Liver (tissue), 9 donors: ENCODE measurements around the gene GRM1. TPM values are rescaled to one million over a fixed set of nuclear protein-coding genes. Genes with fewer than 3 reads are reported as not detected.

Experiments used
- DNase-seq: peaks from one replicate; pipeline ENCODE4 v3.0.0-alpha.2; 2017; ENCODE audit warnings: low spot score
- H3K27ac ChIP-seq, 2 donors: one replicate each; pipeline ENCODE4 v1.7.0; 2013; ENCODE audit warnings: inconsistent platforms in 2 of 2, low read length in 2 of 2, control low read depth in 1 of 2, low read depth in 1 of 2, mild to moderate bottlenecking in 1 of 2
- H3K27me3 ChIP-seq, 4 donors: one replicate each; pipeline versions ENCODE4 v1.6.1 to v1.7.0; 2013; ENCODE audit warnings: low read length in 3 of 4, inconsistent platforms in 1 of 4, mild to moderate bottlenecking in 1 of 4, moderate library complexity in 1 of 4; ENCODE audit not compliant: control insufficient read depth in 4 of 4, insufficient read depth in 4 of 4
- H3K36me3 ChIP-seq, 4 donors: one replicate each; pipeline versions ENCODE4 v1.6.1 to v1.7.0; 2013; ENCODE audit warnings: low read length in 3 of 4, mild to moderate bottlenecking in 3 of 4, low read depth in 1 of 4, moderate library complexity in 1 of 4; ENCODE audit not compliant: control insufficient read depth in 4 of 4, insufficient read depth in 3 of 4
- H3K4me1 ChIP-seq, 4 donors: one replicate each; pipeline versions ENCODE4 v1.6.1 to v1.7.0; 2013; ENCODE audit warnings: low read length in 3 of 4, mild to moderate bottlenecking in 3 of 4, moderate library complexity in 1 of 4; ENCODE audit not compliant: control insufficient read depth in 4 of 4, insufficient read depth in 4 of 4
- H3K4me3 ChIP-seq, 3 donors: one replicate each; pipeline versions ENCODE4 v1.6.1 to v1.7.0; 2013; ENCODE audit warnings: low read length in 3 of 3, control low read depth in 1 of 3, low read depth in 1 of 3, mild to moderate bottlenecking in 1 of 3
- H3K9ac ChIP-seq, 2 donors: one replicate each; pipeline ENCODE4 v1.7.0; 2013; ENCODE audit warnings: low read length in 2 of 2, mild to moderate bottlenecking in 2 of 2, moderate library complexity in 2 of 2, control low read depth in 1 of 2, low read depth in 1 of 2
- H3K9me3 ChIP-seq, 4 donors: one replicate each; pipeline versions ENCODE4 v1.6.1 to v1.7.0; 2013; ENCODE audit warnings: low read length in 3 of 4; ENCODE audit not compliant: control insufficient read depth in 4 of 4
- ATF3 ChIP-seq: IDR thresholded peaks from 2 replicates; pipeline ENCODE4 v1.6.1; 2016; ENCODE audit warnings: antibody characterized with exemption
- CTCF ChIP-seq: fragments of 150-350 bp; IDR thresholded peaks from 2 replicates; pipeline ENCODE4 v1.5.1; 2017; ENCODE audit warnings: improper control_type of control experiment, low read depth, low read length; ENCODE audit not compliant: missing input control
- EGR1 ChIP-seq, 2 donors: IDR thresholded peaks; 2 replicates each; pipeline ENCODE4 v1.6.1; 2016 to 2018; ENCODE audit warnings: antibody characterized with exemption in 2 of 2, low read depth in 2 of 2
- FOXA1 ChIP-seq: IDR thresholded peaks from 2 replicates; pipeline ENCODE4 v1.6.1; 2016; ENCODE audit warnings: antibody characterized with exemption
- GABPA ChIP-seq, 2 donors: IDR thresholded peaks in 1 of 2; conservative IDR thresholded peaks in 1 of 2; 2 replicates each; pipeline ENCODE4 v1.6.1; 2016; ENCODE audit warnings: antibody characterized with exemption in 2 of 2, mild to moderate bottlenecking in 1 of 2, moderate library complexity in 1 of 2
- HNF4G ChIP-seq: IDR thresholded peaks from 2 replicates; pipeline ENCODE4 v1.6.1; 2016; ENCODE audit warnings: antibody characterized with exemption
- JUND ChIP-seq, 2 donors: IDR thresholded peaks; 2 replicates each; pipeline ENCODE4 v1.6.1; 2016; ENCODE audit warnings: antibody characterized with exemption in 2 of 2
- MAX ChIP-seq: IDR thresholded peaks from 2 replicates; pipeline ENCODE4 v1.6.1; 2016; ENCODE audit warnings: antibody characterized with exemption
- RAD21 ChIP-seq, 2 donors: IDR thresholded peaks; 2 replicates each; pipeline ENCODE4 v1.6.1; 2016; ENCODE audit warnings: antibody characterized with exemption in 2 of 2, mild to moderate bottlenecking in 2 of 2
- REST ChIP-seq: IDR thresholded peaks from 2 replicates; pipeline ENCODE4 v1.6.1; 2016; ENCODE audit warnings: antibody characterized with exemption, mild to moderate bottlenecking
- RXRA ChIP-seq, 2 donors: IDR thresholded peaks; 2 replicates each; pipeline ENCODE4 v1.6.1; 2017 to 2018; ENCODE audit warnings: antibody characterized with exemption in 2 of 2, mild to moderate bottlenecking in 1 of 2
- SP1 ChIP-seq: IDR thresholded peaks from 2 replicates; pipeline ENCODE4 v1.6.1; 2018; ENCODE audit warnings: antibody characterized with exemption, mild to moderate bottlenecking
- TAF1 ChIP-seq: conservative IDR thresholded peaks from 2 replicates; pipeline ENCODE4 v1.6.1; 2016; ENCODE audit warnings: antibody characterized with exemption, mild to moderate bottlenecking
- ZBTB33 ChIP-seq: IDR thresholded peaks from 2 replicates; pipeline ENCODE4 v1.6.1; 2016; ENCODE audit warnings: antibody characterized with exemption
- WGBS: extraction: QIAGEN DNeasy Blood & Tissue Kit; methylation state at CpG from one replicate; pipeline ENCODE4 v1.1.7; 2013; 5-methylcytosine and 5-hydroxymethylcytosine counted together
- polyA plus RNA-seq, 2 donors: library from polyadenylated mRNA; stranded (reverse) in 1 of 2; unstranded in 1 of 2; fragments of 200-250 nt in 1 of 2; fragments of >200 nt in 1 of 2; fragmentation: Nextera tagmentation in 1 of 2; extraction: Ambion mirVana in 1 of 2; gene quantifications; one replicate each; pipeline versions ENCODE4 v1.2.1 to v1.2.3, GENCODE V29; 2013 to 2015
- total RNA-seq, 2 donors: library from RNA; depleted of rRNA; stranded (reverse); fragments of >200 nt; gene quantifications; one replicate each; pipeline ENCODE4 v1.2.3, GENCODE V29; 2014
- donor health status: healthy.
- donor health status: healthy.
- donor health status: healthy.
- donor health status: healthy.
- donor health status: healthy.

GRM1 gene
- total and polyA plus RNA-seq, 4 donors: under 0.01 to 0.05 (median 0.01) TPM; not detected in 1

GRCh38 chr6:146253691-146254090 is 224.8 kb downstream of the GRM1 start:
- Histone ChIP-seq H3K4me3 (no peak overlapping the region), H3K36me3 (no peaks in the 10 kb centered on the region), H3K9me3 (no peaks in the 10 kb centered on the region), H3K27me3 (peaks cover 0 to 3% (median 0%) of the 10 kb centered on the region in 4 donors), H3K9ac (no peak overlapping the region), H3K4me1 (no peaks in the 10 kb centered on the region), H3K27ac (no peak overlapping the region)
- no peak for TF ChIP-seq MAX
- TF ChIP-seq REST: no peak
- TF ChIP-seq JUND (IDR thresholded peaks at IDR 0.05): no peak
- TF ChIP-seq ZBTB33: no peak
- TF ChIP-seq CTCF: no peak
- no peak for TF ChIP-seq EGR1 (IDR thresholded peaks at IDR 0.05; ENCODE audit: low read depth in 2 of 2)
- no peak for DNase-seq

- Histone ChIP-seq H3K36me3 (no peaks in the 10 kb centered on the region), H3K27ac (no peak overlapping the region), H3K4me1 (no peaks in the 10 kb centered on the region), H3K27me3 (peaks cover 0 to 3% (median 0%) of the 10 kb centered on the region in 4 donors), H3K9me3 (no peaks in the 10 kb centered on the region), H3K9ac (no peak overlapping the region), H3K4me3 (no peak overlapping the region)
- WGBS: 41% methylated on average over 1 of the region's 1 CpG
- no peak for DNase-seq
- no peak for TF ChIP-seq ATF3
- TF ChIP-seq FOXA1: no peak
- TF ChIP-seq GABPA (IDR thresholded peaks at IDR 0.05 in 1 of 2, conservative IDR thresholded peaks at IDR 0.05 in 1 of 2): no peak
- TF ChIP-seq MAX: no peak
- TF ChIP-seq TAF1: no peak
- no peak for TF ChIP-seq ZBTB33
- no peak for TF ChIP-seq HNF4G
- TF ChIP-seq RAD21 (IDR thresholded peaks at IDR 0.05): no peak
- TF ChIP-seq SP1: no peak
- TF ChIP-seq CTCF: no peak
- TF ChIP-seq EGR1 (IDR thresholded peaks at IDR 0.05; ENCODE audit: low read depth in 2 of 2): no peak
- TF ChIP-seq RXRA (IDR thresholded peaks at IDR 0.05): no peak
Observed at GRCh38 chr6:146258206-146258605, 229.3 kb downstream of the GRM1 start.
